Osteoblast (primary cell): ENCODE results near the gene SRRT. TPM values are rescaled to one million over a fixed set of nuclear protein-coding genes. Genes with fewer than 3 reads are reported as not detected.
A peak's percentile ranks its signal among the peaks of the same experiment; 100 is the strongest.

Experiments
- DNase-seq: peaks from one replicate; pipeline ENCODE4 v3.0.0; 2011; ENCODE audit warnings: low spot score, mixed read lengths; ENCODE audit not compliant: insufficient read length; ENCODE audit errors: missing footprints
- H2AFZ ChIP-seq: 2 replicates; pipeline ENCODE4 v1.6.0; 2011; ENCODE audit warnings: mild to moderate bottlenecking, low read length
- H3K27ac ChIP-seq: 2 replicates; pipeline ENCODE4 v1.5.1; 2011; ENCODE audit warnings: mild to moderate bottlenecking, low read depth, low read length, moderate library complexity
- H3K27me3 ChIP-seq: 2 replicates; pipeline ENCODE4 v1.6.0; 2012; ENCODE audit warnings: mild to moderate bottlenecking, control low read depth, inconsistent platforms, low read length, moderate library complexity; ENCODE audit not compliant: insufficient read depth
- H3K36me3 ChIP-seq: 2 replicates; pipeline ENCODE4 v1.5.1; 2011; ENCODE audit warnings: mild to moderate bottlenecking, low read length, control low read depth, moderate library complexity; ENCODE audit not compliant: insufficient read depth
- H3K4me1 ChIP-seq: 2 replicates; pipeline ENCODE4 v1.5.1; 2011; ENCODE audit warnings: mild to moderate bottlenecking, low read length, control low read depth, moderate library complexity; ENCODE audit not compliant: insufficient read depth
- H3K4me2 ChIP-seq: 2 replicates; pipeline ENCODE4 v1.6.0; 2011; ENCODE audit warnings: mild to moderate bottlenecking, low read length; ENCODE audit not compliant: insufficient read depth
- H3K4me3 ChIP-seq: fragments of 200-600 bp; sonication (generic); 3 replicates; pipeline ENCODE4 v1.5.1; 2012; ENCODE audit warnings: mild to moderate bottlenecking, low read length, inconsistent platforms; ENCODE audit not compliant: insufficient read depth
- H3K79me2 ChIP-seq: 2 replicates; pipeline ENCODE4 v1.6.0; 2012; ENCODE audit warnings: mild to moderate bottlenecking, low read length, control low read depth, inconsistent platforms; ENCODE audit not compliant: insufficient read depth
- H3K9me3 ChIP-seq: 2 replicates; pipeline ENCODE4 v1.5.1; 2011; ENCODE audit warnings: low read depth, low read length, control low read depth
- H4K20me1 ChIP-seq: 2 replicates; pipeline ENCODE4 v1.6.0; 2012; ENCODE audit warnings: mild to moderate bottlenecking, low read length, control low read depth; ENCODE audit not compliant: insufficient read depth
- total RNA-seq: library from RNA; depleted of rRNA; stranded (reverse); fragments of >200 nt; gene quantifications from 2 replicates; pipeline ENCODE4 v1.2.3, GENCODE V29; 2012
- TF ChIP-seq, protein P1 (sequence below): IDR thresholded peaks from 2 replicates; pipeline ENCODE4 v1.5.1; 2011; ENCODE audit warnings: mild to moderate bottlenecking, low read depth, low read length, moderate library complexity; ENCODE audit errors: extremely low read depth

SRRT gene
- total RNA-seq, 1 donor: 42.0 TPM

DNA sequence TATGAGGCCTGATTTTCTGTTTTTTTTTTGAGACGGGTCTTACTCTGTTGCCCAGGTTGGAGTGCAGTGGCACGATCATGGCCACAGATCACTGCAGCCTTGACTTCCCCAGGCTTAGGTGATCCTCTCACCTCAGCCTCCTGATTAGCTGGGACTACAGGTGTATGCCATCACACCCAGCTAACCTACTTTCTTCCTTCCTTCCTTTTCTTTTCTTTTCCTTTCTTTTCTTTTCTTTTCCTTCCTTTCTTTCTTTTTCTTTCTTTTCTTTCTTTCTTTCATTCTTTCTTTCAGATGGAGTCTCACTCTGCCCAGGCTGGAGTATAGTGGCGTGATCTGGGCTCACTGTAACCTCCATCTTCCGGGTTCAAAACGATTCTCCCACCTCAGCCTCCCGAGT, 3.8 kb downstream of the SRRT start:
- no peak overlapping the region for H3K4me3 ChIP-seq

DNA sequence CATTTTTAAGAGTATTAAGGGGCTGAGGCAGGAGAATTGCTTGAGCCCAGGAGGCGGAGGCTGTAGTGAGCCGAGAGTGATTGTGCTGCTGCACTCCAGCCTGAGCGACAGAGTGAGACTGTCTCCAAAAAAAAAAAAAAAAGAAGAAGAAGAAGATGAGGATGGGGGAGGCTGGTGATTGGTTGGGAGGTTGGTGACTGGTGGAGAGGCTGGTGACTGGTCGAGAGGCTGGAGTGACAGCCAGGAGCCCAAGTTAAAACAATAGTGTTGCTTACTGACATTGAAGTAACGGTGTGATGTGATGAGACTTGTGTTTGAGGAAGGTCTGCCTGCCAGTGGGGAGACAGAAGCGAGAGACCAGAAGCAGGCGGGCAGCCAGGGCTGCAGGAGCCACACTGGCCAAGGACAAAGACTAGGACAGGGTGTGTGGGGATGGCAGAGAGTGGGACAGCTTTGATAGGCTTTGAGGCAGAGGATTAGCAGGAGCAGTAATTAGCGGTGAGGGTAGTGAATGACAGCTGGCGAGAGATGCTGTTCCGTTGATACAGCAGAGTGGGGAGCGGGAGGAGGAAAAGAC, 4.9 kb downstream of the SRRT start:
- H3K27me3 ChIP-seq: no peaks in the 10 kb centered on the region
- no peak overlapping the region for H3K27ac ChIP-seq
- peaks cover 77% of the 10 kb centered on the region for H3K36me3 ChIP-seq
- peak; percentile 67 for DNase-seq
- H3K9me3 ChIP-seq: no peaks in the 10 kb centered on the region
- no peak overlapping the region for H2AFZ ChIP-seq
- peaks cover 16% of the 10 kb centered on the region for H3K4me1 ChIP-seq
- no peak overlapping the region for H3K4me3 ChIP-seq
- peaks cover 41% of the 10 kb centered on the region for H4K20me1 ChIP-seq
- TF ChIP-seq, protein P1, sequence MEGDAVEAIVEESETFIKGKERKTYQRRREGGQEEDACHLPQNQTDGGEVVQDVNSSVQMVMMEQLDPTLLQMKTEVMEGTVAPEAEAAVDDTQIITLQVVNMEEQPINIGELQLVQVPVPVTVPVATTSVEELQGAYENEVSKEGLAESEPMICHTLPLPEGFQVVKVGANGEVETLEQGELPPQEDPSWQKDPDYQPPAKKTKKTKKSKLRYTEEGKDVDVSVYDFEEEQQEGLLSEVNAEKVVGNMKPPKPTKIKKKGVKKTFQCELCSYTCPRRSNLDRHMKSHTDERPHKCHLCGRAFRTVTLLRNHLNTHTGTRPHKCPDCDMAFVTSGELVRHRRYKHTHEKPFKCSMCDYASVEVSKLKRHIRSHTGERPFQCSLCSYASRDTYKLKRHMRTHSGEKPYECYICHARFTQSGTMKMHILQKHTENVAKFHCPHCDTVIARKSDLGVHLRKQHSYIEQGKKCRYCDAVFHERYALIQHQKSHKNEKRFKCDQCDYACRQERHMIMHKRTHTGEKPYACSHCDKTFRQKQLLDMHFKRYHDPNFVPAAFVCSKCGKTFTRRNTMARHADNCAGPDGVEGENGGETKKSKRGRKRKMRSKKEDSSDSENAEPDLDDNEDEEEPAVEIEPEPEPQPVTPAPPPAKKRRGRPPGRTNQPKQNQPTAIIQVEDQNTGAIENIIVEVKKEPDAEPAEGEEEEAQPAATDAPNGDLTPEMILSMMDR: no peak
- H3K79me2 ChIP-seq: peaks cover 88% of the 10 kb centered on the region
- H3K4me2 ChIP-seq: no peak overlapping the region

More for the DNA sequence above, 3.8 kb downstream of the SRRT start:
- Histone ChIP-seq H3K36me3 (peaks cover 76% of the 10 kb centered on the region), H3K9me3 (no peaks in the 10 kb centered on the region), H2AFZ (no peak overlapping the region), H4K20me1 (peaks cover 40% of the 10 kb centered on the region), H3K27ac (no peak overlapping the region), H3K79me2 (peaks cover 92% of the 10 kb centered on the region), H3K27me3 (no peaks in the 10 kb centered on the region), H3K4me1 (peaks cover 23% of the 10 kb centered on the region), H3K4me2 (no peak overlapping the region)
- TF ChIP-seq, protein P1: no peak
- DNase-seq: no peak

DNA sequence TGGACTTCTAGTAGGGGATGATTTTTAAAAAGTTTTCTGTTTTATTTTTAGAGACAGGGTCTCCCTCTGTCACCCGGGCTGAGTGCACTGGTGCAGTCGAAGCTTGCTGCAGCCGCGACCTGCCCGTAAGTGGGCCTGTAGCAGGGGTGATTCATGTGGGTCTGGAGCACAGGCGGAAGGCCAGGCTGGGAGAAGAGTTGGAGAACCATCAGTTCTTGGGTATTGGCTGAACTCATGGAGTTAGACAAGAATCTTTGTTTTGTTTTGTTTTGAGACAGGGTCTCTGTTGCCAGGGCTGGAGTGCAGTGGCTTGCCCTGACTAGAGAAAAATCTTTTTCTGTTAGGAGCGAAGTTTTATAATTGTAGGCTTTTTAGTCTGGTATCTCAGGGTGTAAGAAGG, 5.7 kb downstream of the SRRT start:
- TF ChIP-seq, protein P1: no peak
- Histone ChIP-seq H4K20me1 (peaks cover 39% of the 10 kb centered on the region), H3K9me3 (no peaks in the 10 kb centered on the region)

DNA sequence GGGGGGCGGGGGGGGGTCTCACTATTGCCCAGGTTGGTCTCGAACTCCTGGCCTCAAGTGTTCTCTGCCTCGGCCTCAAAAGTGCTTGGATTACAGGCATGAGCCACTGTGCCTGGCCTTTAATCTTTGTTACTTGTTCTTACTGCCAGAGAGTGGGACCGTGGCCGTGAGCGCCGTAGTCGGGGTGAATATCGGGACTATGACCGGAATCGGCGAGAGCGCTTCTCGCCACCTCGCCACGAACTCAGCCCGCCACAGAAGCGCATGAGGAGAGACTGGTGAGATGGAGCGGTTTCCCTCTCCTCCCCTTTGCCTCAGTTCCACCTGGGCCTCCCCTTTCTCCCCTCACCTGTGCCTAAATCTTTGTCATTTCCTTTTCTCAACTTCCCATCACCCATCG, 6.2 kb downstream of the SRRT start:
- TF ChIP-seq, protein P1: no peak
- peak; percentile 42 for DNase-seq
- Histone ChIP-seq H4K20me1 (peaks cover 36% of the 10 kb centered on the region), H3K27me3 (no peaks in the 10 kb centered on the region), H3K4me2 (no peak overlapping the region), H2AFZ (no peak overlapping the region), H3K4me1 (peaks cover 9% of the 10 kb centered on the region), H3K4me3 (no peak overlapping the region), H3K27ac (no peak overlapping the region), H3K79me2 (peaks cover 83% of the 10 kb centered on the region), H3K9me3 (no peaks in the 10 kb centered on the region), H3K36me3 (peaks cover 89% of the 10 kb centered on the region)

More for the DNA sequence above, 5.7 kb downstream of the SRRT start:
- peaks cover 14% of the 10 kb centered on the region for H3K4me1 ChIP-seq
- peaks cover 85% of the 10 kb centered on the region for H3K36me3 ChIP-seq
- H3K4me3 ChIP-seq: no peak overlapping the region
- H3K79me2 ChIP-seq: peaks cover 85% of the 10 kb centered on the region
- no peak for DNase-seq
- H3K27me3 ChIP-seq: no peaks in the 10 kb centered on the region
- no peak overlapping the region for H3K4me2 ChIP-seq
- H3K27ac ChIP-seq: no peak overlapping the region
- no peak overlapping the region for H2AFZ ChIP-seq
